Chondrocyte (in vitro differentiated cells): ENCODE results near the gene LRCH1. TPM values are rescaled to one million over a fixed set of nuclear protein-coding genes. Genes with fewer than 3 reads are reported as not detected.
A peak's percentile ranks its signal among the peaks of the same experiment; 100 is the strongest.

Experiments
- DNase-seq: peaks from one replicate; pipeline ENCODE4 v3.0.0; 2021; ENCODE audit warnings: mixed read lengths, low spot score
- H3K27ac Mint-ChIP-seq: one replicate; pipeline ENCODE4 v1.8.0; 2021; ENCODE audit warnings: mild to moderate bottlenecking, moderate library complexity, mixed read lengths; ENCODE audit not compliant: unreplicated experiment
- H3K27me3 Mint-ChIP-seq: 2 replicates; pipeline ENCODE4 v1.8.0; 2021; ENCODE audit warnings: low read depth, mixed read lengths
- H3K36me3 Mint-ChIP-seq: 2 replicates; pipeline ENCODE4 v1.8.0; 2021; ENCODE audit warnings: low read depth, mixed read lengths
- H3K4me1 Mint-ChIP-seq: 2 replicates; pipeline ENCODE4 v1.8.0; 2021; ENCODE audit warnings: low read depth, mild to moderate bottlenecking, mixed read lengths
- H3K4me3 Mint-ChIP-seq: one replicate; pipeline ENCODE4 v1.8.0; 2021; ENCODE audit warnings: mild to moderate bottlenecking, moderate library complexity, mixed read lengths; ENCODE audit not compliant: unreplicated experiment
- H3K9me3 Mint-ChIP-seq: 2 replicates; pipeline ENCODE4 v1.8.0; 2021; ENCODE audit warnings: low read depth, mixed read lengths
- total RNA-seq: library from RNA; stranded (reverse); gene quantifications from 3 replicates; pipeline ENCODE4 v1.2.1, GENCODE V29; 2021
- TF ChIP-seq, protein P1 (sequence below): fragments of 200-600 bp; sonication (generic); IDR thresholded peaks from 2 replicates; pipeline ENCODE4 v1.5.0; 2021; ENCODE audit warnings: antibody characterized with exemption, mild to moderate bottlenecking, moderate library complexity

Gene LRCH1
- total RNA-seq, 1 donor from 2014 or later = 14.4 TPM

DNA sequence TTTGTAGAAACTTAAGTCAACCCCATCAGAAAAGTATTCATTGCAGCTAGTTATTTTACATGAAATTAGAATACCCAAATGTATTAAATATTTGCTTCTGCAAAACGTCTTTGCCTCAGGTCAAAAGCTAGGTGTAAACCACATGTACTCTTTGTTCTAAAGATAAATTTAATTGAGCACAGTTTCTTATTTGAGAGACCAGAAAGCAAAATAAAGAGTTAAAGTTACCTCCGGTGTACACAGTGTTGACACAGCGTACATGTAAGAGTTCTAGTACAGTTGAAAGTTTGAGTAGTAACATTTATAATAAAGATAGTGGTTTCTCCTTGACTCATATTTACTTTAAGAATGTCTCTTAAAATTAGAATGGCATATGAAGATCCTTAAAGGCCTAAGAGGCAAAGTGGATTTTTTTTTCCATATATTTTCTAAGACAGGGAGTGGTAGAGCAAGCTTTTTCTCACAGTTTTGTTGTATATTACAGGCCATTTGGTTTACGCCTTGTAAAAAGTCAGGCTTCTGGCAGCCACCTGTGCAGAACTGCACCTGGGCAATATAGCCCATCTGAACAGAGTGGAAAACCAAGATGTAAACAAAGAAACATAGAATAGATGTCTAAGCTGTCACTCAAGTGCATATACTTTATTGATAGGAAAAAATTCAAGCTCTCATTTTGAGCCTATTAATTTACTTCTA is 2.9 kb downstream of the LRCH1 start:
- no peaks in the 10 kb centered on the region for H3K36me3 Mint-ChIP-seq
- TF ChIP-seq, protein P1, sequence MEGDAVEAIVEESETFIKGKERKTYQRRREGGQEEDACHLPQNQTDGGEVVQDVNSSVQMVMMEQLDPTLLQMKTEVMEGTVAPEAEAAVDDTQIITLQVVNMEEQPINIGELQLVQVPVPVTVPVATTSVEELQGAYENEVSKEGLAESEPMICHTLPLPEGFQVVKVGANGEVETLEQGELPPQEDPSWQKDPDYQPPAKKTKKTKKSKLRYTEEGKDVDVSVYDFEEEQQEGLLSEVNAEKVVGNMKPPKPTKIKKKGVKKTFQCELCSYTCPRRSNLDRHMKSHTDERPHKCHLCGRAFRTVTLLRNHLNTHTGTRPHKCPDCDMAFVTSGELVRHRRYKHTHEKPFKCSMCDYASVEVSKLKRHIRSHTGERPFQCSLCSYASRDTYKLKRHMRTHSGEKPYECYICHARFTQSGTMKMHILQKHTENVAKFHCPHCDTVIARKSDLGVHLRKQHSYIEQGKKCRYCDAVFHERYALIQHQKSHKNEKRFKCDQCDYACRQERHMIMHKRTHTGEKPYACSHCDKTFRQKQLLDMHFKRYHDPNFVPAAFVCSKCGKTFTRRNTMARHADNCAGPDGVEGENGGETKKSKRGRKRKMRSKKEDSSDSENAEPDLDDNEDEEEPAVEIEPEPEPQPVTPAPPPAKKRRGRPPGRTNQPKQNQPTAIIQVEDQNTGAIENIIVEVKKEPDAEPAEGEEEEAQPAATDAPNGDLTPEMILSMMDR = no peak
- DNase-seq = no peak
- H3K4me1 Mint-ChIP-seq = peaks cover 39% of the 10 kb centered on the region
- H3K27ac Mint-ChIP-seq = no peak overlapping the region
- no peaks in the 10 kb centered on the region for H3K27me3 Mint-ChIP-seq
- H3K4me3 Mint-ChIP-seq = peak overlapping the region; percentile 92
- no peaks in the 10 kb centered on the region for H3K9me3 Mint-ChIP-seq

DNA sequence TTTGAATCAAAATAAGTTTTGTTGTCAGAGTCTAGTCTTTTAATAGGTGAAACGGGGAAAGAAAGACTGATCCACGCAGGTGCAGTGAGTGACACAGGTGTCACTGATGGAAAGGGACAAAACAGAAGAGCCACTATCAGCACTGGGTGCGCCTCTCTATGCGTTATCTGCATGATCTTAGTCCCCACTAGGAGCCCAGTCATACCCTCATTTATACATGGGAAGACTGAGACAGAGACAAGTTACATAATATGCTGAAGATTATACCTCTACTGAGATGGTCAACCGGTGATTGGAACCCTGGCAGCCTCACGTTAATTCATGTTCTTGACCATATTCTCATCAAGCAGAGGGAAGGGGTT is 3.4 kb downstream of the LRCH1 start:
- Mint-ChIP-seq H3K27ac (no peak overlapping the region), H3K4me1 (peaks cover 36% of the 10 kb centered on the region), H3K27me3 (no peaks in the 10 kb centered on the region), H3K9me3 (no peaks in the 10 kb centered on the region), H3K4me3 (no peak overlapping the region), H3K36me3 (no peaks in the 10 kb centered on the region)
- DNase-seq = no peak
- TF ChIP-seq, protein P1 = no peak

DNA sequence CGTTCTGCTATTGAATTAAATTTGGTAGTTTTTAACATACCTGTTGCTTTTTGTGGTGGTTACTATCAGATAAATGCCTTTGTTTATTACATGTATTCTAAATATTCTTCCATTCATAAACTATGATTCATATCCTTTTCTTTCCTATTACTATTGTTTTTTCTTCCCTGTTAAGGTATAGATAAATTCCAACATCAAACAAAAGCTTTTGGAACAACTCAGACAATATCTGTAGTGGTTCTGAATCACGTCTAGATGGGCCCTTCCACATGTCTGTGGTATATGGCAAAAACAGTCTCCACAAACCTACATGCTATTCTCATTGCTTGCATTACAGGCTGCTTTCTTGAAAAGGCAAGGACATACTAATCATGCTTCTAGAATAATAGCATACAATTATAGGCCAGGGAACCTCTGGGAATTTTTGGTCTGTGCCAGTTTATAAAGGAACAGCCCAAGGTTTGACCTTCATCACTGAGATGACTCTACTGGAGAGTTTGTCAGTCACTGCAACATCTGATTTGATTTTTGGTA is 6.4 kb downstream of the LRCH1 start:
- Mint-ChIP-seq H3K27me3 (no peaks in the 10 kb centered on the region), H3K4me1 (peaks cover 21% of the 10 kb centered on the region), H3K27ac (no peak overlapping the region), H3K4me3 (no peak overlapping the region), H3K36me3 (no peaks in the 10 kb centered on the region), H3K9me3 (no peaks in the 10 kb centered on the region)
- TF ChIP-seq, protein P1 = no peak
- DNase-seq = no peak

DNA sequence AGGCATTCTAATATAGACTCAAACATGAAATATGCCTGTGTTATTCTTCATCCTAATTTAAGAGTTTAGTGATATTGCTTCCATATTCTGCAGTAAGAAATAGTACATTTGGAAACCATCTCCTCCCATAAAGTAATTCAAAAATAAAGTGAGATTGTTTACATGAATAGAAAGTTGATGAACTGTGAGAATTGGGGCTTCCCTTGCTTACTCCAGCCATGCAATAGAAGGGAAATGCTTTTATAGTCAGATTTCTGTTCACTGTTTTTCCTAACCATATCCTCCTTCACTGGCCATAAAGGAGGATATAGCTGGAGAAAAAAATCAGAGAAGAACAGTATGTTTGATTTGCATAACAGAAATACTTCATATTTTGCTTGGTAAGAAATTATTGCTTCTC is 7.8 kb downstream of the LRCH1 start:
- Mint-ChIP-seq H3K4me3 (no peak overlapping the region), H3K4me1 (peaks cover 8% of the 10 kb centered on the region), H3K9me3 (no peaks in the 10 kb centered on the region), H3K27ac (no peak overlapping the region), H3K27me3 (no peaks in the 10 kb centered on the region), H3K36me3 (no peaks in the 10 kb centered on the region)
- no peak for DNase-seq
- TF ChIP-seq, protein P1 = no peak

DNA sequence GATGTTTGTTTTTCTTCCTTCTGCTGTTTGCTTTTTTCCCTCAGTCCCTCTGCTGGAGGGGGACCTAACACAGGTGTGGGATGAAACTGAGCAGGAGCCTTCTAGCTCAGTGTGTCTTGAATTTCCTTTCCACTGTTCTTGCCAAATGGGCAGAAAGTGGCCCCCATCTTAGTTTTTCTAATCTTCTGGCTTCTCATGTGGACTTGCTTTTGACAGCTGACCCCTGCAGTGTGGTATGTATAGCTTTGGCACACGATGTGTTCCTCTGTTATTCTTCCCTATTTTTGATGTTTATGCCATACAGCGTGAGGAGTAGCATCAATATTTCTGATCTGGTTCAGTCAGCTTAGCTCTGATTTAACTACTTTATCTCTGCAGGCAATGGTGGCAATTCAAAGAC is 8.3 kb downstream of the LRCH1 start:
- Mint-ChIP-seq H3K36me3 (no peaks in the 10 kb centered on the region), H3K4me1 (peaks cover 4% of the 10 kb centered on the region), H3K27me3 (no peaks in the 10 kb centered on the region), H3K4me3 (no peak overlapping the region), H3K27ac (no peak overlapping the region), H3K9me3 (no peaks in the 10 kb centered on the region)
- no peak for DNase-seq
- TF ChIP-seq, protein P1 = no peak
